ENCODE results near the gene CDC34. TPM values are rescaled to one million over a fixed set of nuclear protein-coding genes. Genes with fewer than 3 reads are reported as not detected.
"Not testable (repeated sequence)": the region's sequence is repeated elsewhere in the genome, so short reads cannot be mapped to it uniquely, and the experiment has no call there.

CDC34 gene
- total RNA-seq, 1 donor from 2014 or later = 55.4 TPM

GRCh38 chr19:583198-583967 is 51.8 kb downstream of the CDC34 start:
- FAIRE-seq (no peak), DNase-seq (ENCODE audit: low spot score in 2 of 2) (no peak)

GRCh38 chr19:583968-584239 is 52.3 kb downstream of the CDC34 start:
- no peak for FAIRE-seq

GRCh38 chr19:584240-585001 is 52.9 kb downstream of the CDC34 start:
- FAIRE-seq = no peak
- DNase-seq (ENCODE audit: low spot score in 2 of 2) = peak; percentile 81 to 83

More at GRCh38 chr19:583968-584239, 52.3 kb downstream of the CDC34 start:
- DNase-seq (ENCODE audit: low spot score in 2 of 2) = no peak

- DNase-seq (ENCODE audit: low spot score in 2 of 2); FAIRE-seq: not testable (repeated sequence)
Measured at GRCh38 chr19:585146-585545, 53.6 kb downstream of the CDC34 start.

- DNase-seq (ENCODE audit: low spot score in 2 of 2) (no peak), FAIRE-seq (no peak)
Measured at GRCh38 chr19:585551-586110, 54.1 kb downstream of the CDC34 start.

GRCh38 chr19:588093-588740 is 56.7 kb downstream of the CDC34 start:
- DNase-seq (ENCODE audit: low spot score in 2 of 2) = peak; percentile 82 to 84
- no peak for FAIRE-seq

- DNase-seq (ENCODE audit: low spot score in 2 of 2) = no peak
- no peak for FAIRE-seq
Measured at GRCh38 chr19:588741-589692, 57.5 kb downstream of the CDC34 start.

GRCh38 chr19:589693-590395 is 58.3 kb downstream of the CDC34 start, which contains the start of gene HCN2:
HCN2 (plus strand) TSS chr19:589881; CDS start chr19:589946, 65 bp downstream.
- peak; percentile 74 to 80 for DNase-seq (ENCODE audit: low spot score in 2 of 2)
- no peak for FAIRE-seq

GRCh38 chr19:590396-590745 is 58.8 kb downstream of the CDC34 start:
- DNase-seq (ENCODE audit: low spot score in 2 of 2) (no peak), FAIRE-seq (no peak)

- DNase-seq (ENCODE audit: low spot score in 2 of 2) (no peak), FAIRE-seq (no peak)
Measured at GRCh38 chr19:590750-591098, 59.2 kb downstream of the CDC34 start.

- DNase-seq (ENCODE audit: low spot score in 2 of 2) (peak in 1 of 2 donors; percentile 72), FAIRE-seq (no peak)
Measured at GRCh38 chr19:591099-591958, 59.8 kb downstream of the CDC34 start.

Other genes starting within 250 kb of the CDC34 start
- gene PLPP2, start 240.4 kb upstream of the CDC34 start, total RNA-seq = 2.4 TPM
- gene MIER2, start 187.0 kb upstream of the CDC34 start, total RNA-seq = 3.7 TPM
- gene C2CD4C, start 122.6 kb upstream of the CDC34 start, total RNA-seq = 20.8 TPM
- gene SHC2, start 70.7 kb upstream of the CDC34 start, total RNA-seq = 9.8 TPM
- 1.2 TPM for gene MADCAM1, start 35.3 kb upstream of the CDC34 start, total RNA-seq
- gene TPGS1, start 24.3 kb upstream of the CDC34 start, total RNA-seq = 26.1 TPM
- gene GZMM, start 12.3 kb downstream of the CDC34 start, total RNA-seq = 0.41 TPM
- 114 TPM for gene BSG, start 40.8 kb downstream of the CDC34 start, total RNA-seq
- 6.1 TPM for gene HCN2, start 58.1 kb downstream of the CDC34 start, total RNA-seq
- gene POLRMT, start 101.8 kb downstream of the CDC34 start, total RNA-seq = 15.9 TPM
- under 0.01 TPM for gene FGF22, start 108.1 kb downstream of the CDC34 start, total RNA-seq
- gene RNF126, start 131.5 kb downstream of the CDC34 start, total RNA-seq = 17.5 TPM
- 2.0 TPM for gene FSTL3, start 144.6 kb downstream of the CDC34 start, total RNA-seq
- gene PRSS57, start 163.7 kb downstream of the CDC34 start, total RNA-seq = not detected
- gene PALM, start 177.2 kb downstream of the CDC34 start, total RNA-seq = 87.2 TPM
- 0.41 TPM for gene MISP, start 219.4 kb downstream of the CDC34 start, total RNA-seq